SK-N-SH treated with all-trans-retinoic acid at 6 μM for 48 hours (cell line): ENCODE results near the gene AGAP1.

ENCODE experiments used
- ATAC-seq: fragments of 200-7000 bp; cut with Tn5 transposase; 3 replicates; pipeline ENCODE4 v1.9.1; 2020; ENCODE audit warnings: mild to moderate bottlenecking, moderate library complexity
- ARNTL ChIP-seq: fragments of 450-650 bp; formaldehyde crosslinking; IDR thresholded peaks from 2 replicates; pipeline ENCODE4 v1.5.0; 2020; ENCODE audit warnings: low read depth, mild to moderate bottlenecking, moderate library complexity, borderline replicate concordance
- BACH2 ChIP-seq: fragments of 250-450 bp; sonication (Bioruptor Pico); IDR thresholded peaks from 2 replicates; pipeline ENCODE4 v1.9.0; 2021; ENCODE audit warnings: mild to moderate bottlenecking, borderline replicate concordance
- CREB5 ChIP-seq: fragments of 250-450 bp; sonication (Bioruptor Pico); IDR thresholded peaks from 2 replicates; pipeline ENCODE4 v1.5.1; 2020; ENCODE audit warnings: low read depth, mild to moderate bottlenecking, moderate library complexity
- CSDC2 ChIP-seq: fragments of 250-450 bp; sonication (Bioruptor Pico); IDR thresholded peaks from 2 replicates; pipeline ENCODE4 v1.5.0; 2020; ENCODE audit warnings: mild to moderate bottlenecking, moderate library complexity
- CSRNP3 ChIP-seq: fragments of 250-450 bp; sonication (Bioruptor Pico); IDR thresholded peaks from 2 replicates; pipeline ENCODE4 v1.5.1; 2021; ENCODE audit warnings: mild to moderate bottlenecking, moderate library complexity
- ESRRG ChIP-seq: fragments of 250-450 bp; sonication (Bioruptor Pico); IDR thresholded peaks from 2 replicates; pipeline ENCODE4 v1.6.1; 2021; ENCODE audit warnings: mild to moderate bottlenecking
- GLIS3 ChIP-seq: fragments of 250-450 bp; sonication (Bioruptor Pico); IDR thresholded peaks from 2 replicates; pipeline ENCODE4 v1.5.0; 2020; ENCODE audit warnings: mild to moderate bottlenecking, moderate library complexity
- ISL1 ChIP-seq: fragments of 250-450 bp; sonication (Bioruptor Pico); IDR thresholded peaks from 2 replicates; pipeline ENCODE4 v2.1.2; 2022; ENCODE audit warnings: mild to moderate bottlenecking, moderate library complexity
- OSR1 ChIP-seq: fragments of 250-450 bp; sonication (Bioruptor Pico); IDR thresholded peaks from 2 replicates; pipeline ENCODE4 v1.8.0; 2022; ENCODE audit warnings: moderate library complexity, mild to moderate bottlenecking, inconsistent platforms
- PATZ1 ChIP-seq: fragments of 250-450 bp; sonication (Bioruptor Pico); IDR thresholded peaks from 2 replicates; pipeline ENCODE4 v1.8.0; 2020; ENCODE audit warnings: mild to moderate bottlenecking, moderate library complexity, borderline replicate concordance
- PPARA ChIP-seq: fragments of 250-450 bp; sonication (Bioruptor Pico); IDR thresholded peaks from 2 replicates; pipeline ENCODE4 v1.5.0; 2020; ENCODE audit warnings: mild to moderate bottlenecking, borderline replicate concordance
- RARB ChIP-seq: fragments of 250-450 bp; sonication (Bioruptor Pico); IDR thresholded peaks from 2 replicates; pipeline ENCODE4 v1.8.0; 2021; ENCODE audit warnings: mild to moderate bottlenecking, moderate library complexity
- TCF4 ChIP-seq: fragments of 250-450 bp; sonication (Bioruptor Pico); IDR thresholded peaks from 2 replicates; pipeline ENCODE4 v1.8.0; 2021; ENCODE audit warnings: mild to moderate bottlenecking, moderate library complexity, borderline replicate concordance
- TOX ChIP-seq: fragments of 250-450 bp; sonication (Bioruptor Pico); IDR thresholded peaks from 2 replicates; pipeline ENCODE4 v1.8.0; 2021; ENCODE audit warnings: mild to moderate bottlenecking, moderate library complexity, borderline replicate concordance
- ZC3H10 ChIP-seq: fragments of 250-450 bp; sonication (Bioruptor Pico); IDR thresholded peaks from 2 replicates; pipeline ENCODE4 v1.5.1; 2021; ENCODE audit warnings: mild to moderate bottlenecking, moderate library complexity
- ZFP3 ChIP-seq: fragments of 250-450 bp; sonication (Bioruptor Pico); IDR thresholded peaks from 2 replicates; pipeline ENCODE4 v1.5.0; 2020; ENCODE audit warnings: mild to moderate bottlenecking, moderate library complexity
- ZNF565 ChIP-seq: fragments of 450-650 bp; formaldehyde crosslinking; conservative IDR thresholded peaks from 2 replicates; pipeline ENCODE4 v1.5.0; 2020; ENCODE audit warnings: low read depth, mild to moderate bottlenecking, moderate library complexity
- ZNF70 ChIP-seq: fragments of 450-650 bp; formaldehyde crosslinking; IDR thresholded peaks from 2 replicates; pipeline ENCODE4 v1.5.0; 2020; ENCODE audit warnings: mild to moderate bottlenecking, moderate library complexity
- ZNF8 ChIP-seq: fragments of 450-650 bp; formaldehyde crosslinking; IDR thresholded peaks from 2 replicates; pipeline ENCODE4 v1.5.0; 2020; ENCODE audit warnings: mild to moderate bottlenecking, moderate library complexity
- TF ChIP-seq, protein P1 (sequence below): fragments of 250-450 bp; sonication (Bioruptor Pico); IDR thresholded peaks from 2 replicates; pipeline ENCODE4 v1.8.0; 2021; ENCODE audit warnings: low read depth, mild to moderate bottlenecking, moderate library complexity, borderline replicate concordance
- TF ChIP-seq, protein P2 (sequence below): fragments of 250-450 bp; sonication (Bioruptor Pico); IDR thresholded peaks from 2 replicates; pipeline ENCODE4 v1.5.0; 2020; ENCODE audit warnings: mild to moderate bottlenecking, moderate library complexity

The AGAP1 gene

GRCh38 chr2:235756491-235756890 lies 262.6 kb downstream of the AGAP1 start:
- no peak for ATAC-seq
- no peak for TF ChIP-seq PPARA (CRISPR knock-in tag)
- TF ChIP-seq GLIS3: no peak
- no peak for TF ChIP-seq RARB (CRISPR knock-in tag)
- no peak for TF ChIP-seq ISL1
- TF ChIP-seq ZC3H10: no peak
- TF ChIP-seq CSDC2: no peak
- no peak for TF ChIP-seq ZFP3 (CRISPR knock-in tag)
- TF ChIP-seq ZNF70 (CRISPR knock-in tag): no peak
- TF ChIP-seq, protein P1, sequence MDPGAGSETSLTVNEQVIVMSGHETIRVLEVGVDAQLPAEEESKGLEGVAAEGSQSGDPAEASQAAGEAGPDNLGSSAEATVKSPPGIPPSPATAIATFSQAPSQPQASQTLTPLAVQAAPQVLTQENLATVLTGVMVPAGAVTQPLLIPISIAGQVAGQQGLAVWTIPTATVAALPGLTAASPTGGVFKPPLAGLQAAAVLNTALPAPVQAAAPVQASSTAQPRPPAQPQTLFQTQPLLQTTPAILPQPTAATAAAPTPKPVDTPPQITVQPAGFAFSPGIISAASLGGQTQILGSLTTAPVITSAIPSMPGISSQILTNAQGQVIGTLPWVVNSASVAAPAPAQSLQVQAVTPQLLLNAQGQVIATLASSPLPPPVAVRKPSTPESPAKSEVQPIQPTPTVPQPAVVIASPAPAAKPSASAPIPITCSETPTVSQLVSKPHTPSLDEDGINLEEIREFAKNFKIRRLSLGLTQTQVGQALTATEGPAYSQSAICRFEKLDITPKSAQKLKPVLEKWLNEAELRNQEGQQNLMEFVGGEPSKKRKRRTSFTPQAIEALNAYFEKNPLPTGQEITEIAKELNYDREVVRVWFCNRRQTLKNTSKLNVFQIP: no peak
- TF ChIP-seq ARNTL: no peak
- TF ChIP-seq CREB5 (CRISPR knock-in tag): no peak
- TF ChIP-seq, protein P2, sequence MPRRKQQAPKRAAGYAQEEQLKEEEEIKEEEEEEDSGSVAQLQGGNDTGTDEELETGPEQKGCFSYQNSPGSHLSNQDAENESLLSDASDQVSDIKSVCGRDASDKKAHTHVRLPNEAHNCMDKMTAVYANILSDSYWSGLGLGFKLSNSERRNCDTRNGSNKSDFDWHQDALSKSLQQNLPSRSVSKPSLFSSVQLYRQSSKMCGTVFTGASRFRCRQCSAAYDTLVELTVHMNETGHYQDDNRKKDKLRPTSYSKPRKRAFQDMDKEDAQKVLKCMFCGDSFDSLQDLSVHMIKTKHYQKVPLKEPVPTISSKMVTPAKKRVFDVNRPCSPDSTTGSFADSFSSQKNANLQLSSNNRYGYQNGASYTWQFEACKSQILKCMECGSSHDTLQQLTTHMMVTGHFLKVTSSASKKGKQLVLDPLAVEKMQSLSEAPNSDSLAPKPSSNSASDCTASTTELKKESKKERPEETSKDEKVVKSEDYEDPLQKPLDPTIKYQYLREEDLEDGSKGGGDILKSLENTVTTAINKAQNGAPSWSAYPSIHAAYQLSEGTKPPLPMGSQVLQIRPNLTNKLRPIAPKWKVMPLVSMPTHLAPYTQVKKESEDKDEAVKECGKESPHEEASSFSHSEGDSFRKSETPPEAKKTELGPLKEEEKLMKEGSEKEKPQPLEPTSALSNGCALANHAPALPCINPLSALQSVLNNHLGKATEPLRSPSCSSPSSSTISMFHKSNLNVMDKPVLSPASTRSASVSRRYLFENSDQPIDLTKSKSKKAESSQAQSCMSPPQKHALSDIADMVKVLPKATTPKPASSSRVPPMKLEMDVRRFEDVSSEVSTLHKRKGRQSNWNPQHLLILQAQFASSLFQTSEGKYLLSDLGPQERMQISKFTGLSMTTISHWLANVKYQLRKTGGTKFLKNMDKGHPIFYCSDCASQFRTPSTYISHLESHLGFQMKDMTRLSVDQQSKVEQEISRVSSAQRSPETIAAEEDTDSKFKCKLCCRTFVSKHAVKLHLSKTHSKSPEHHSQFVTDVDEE: no peak
- TF ChIP-seq ZNF565 (CRISPR knock-in tag): no peak
- TF ChIP-seq TCF4 (CRISPR knock-in tag): no peak
- TF ChIP-seq ESRRG: no peak
- no peak for TF ChIP-seq BACH2 (CRISPR knock-in tag)
- no peak for TF ChIP-seq ZNF8 (CRISPR knock-in tag)
- no peak for TF ChIP-seq OSR1 (CRISPR knock-in tag)

DNA sequence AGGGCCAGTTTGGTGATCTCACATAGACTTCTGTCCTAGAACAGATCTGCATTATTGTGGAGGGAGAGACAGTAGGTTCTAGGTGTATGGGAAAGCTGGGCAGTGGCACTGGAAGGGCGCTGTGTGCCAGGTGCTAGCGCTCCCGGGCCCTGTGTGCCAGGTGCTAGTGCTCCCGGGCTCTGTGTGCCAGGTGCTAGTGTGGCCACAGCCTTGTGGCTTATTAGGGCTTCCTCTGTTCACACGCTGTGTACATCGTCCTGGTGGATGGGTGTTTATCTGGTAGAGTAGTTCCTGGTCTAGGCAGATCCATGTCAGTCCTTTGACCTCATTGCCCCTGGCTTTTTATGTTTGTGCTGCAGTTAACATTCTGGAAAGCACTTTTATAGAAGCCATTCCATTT lies 263.4 kb downstream of the AGAP1 start:
- no peak for ATAC-seq
- TF ChIP-seq BACH2 (CRISPR knock-in tag): no peak
- TF ChIP-seq, protein P2: no peak
- TF ChIP-seq ZNF565 (CRISPR knock-in tag): no peak
- TF ChIP-seq CREB5 (CRISPR knock-in tag): no peak
- TF ChIP-seq ZNF8 (CRISPR knock-in tag): no peak
- TF ChIP-seq PATZ1 (CRISPR knock-in tag): no peak
- TF ChIP-seq RARB (CRISPR knock-in tag): no peak
- TF ChIP-seq ESRRG: no peak
- TF ChIP-seq ZFP3 (CRISPR knock-in tag): no peak
- TF ChIP-seq TOX: no peak
- TF ChIP-seq CSDC2: no peak
- no peak for TF ChIP-seq ZNF70 (CRISPR knock-in tag)
- TF ChIP-seq ISL1: no peak
- no peak for TF ChIP-seq GLIS3
- no peak for TF ChIP-seq CSRNP3 (CRISPR knock-in tag)
- no peak for TF ChIP-seq OSR1 (CRISPR knock-in tag)
- TF ChIP-seq ARNTL: no peak
